PC-3 (cell line): ENCODE measurements around the gene TRIAP1. TPM values are rescaled to one million over a fixed set of nuclear protein-coding genes. Genes with fewer than 3 reads are reported as not detected.

Experiments
- ATAC-seq: fragments of 200-7000 bp; cut with Tn5 transposase; 2 replicates; pipeline ENCODE4 v1.9.1; 2020; ENCODE audit warnings: mild to moderate bottlenecking, moderate library complexity
- BruUV-seq: library from RNA; stranded (reverse); fragments of 400-500 nt; replicated peaks from 2 replicates; lab custom pipeline; 2021; lab: Mats Ljungman, UMichigan
- CTCF ChIA-PET: fragments of 300-600 bp; sonication (Branson Sonifier 250); formaldehyde crosslinking; loops from one replicate; lab custom pipeline; 2022; ENCODE audit warnings: antibody characterized with exemption; lab: Charles Lee
- POLR2A ChIA-PET: fragments of 300-600 bp; sonication (Branson Sonifier 250); formaldehyde crosslinking; loops from one replicate; lab custom pipeline; 2022; ENCODE audit warnings: antibody characterized with exemption; ENCODE audit not compliant: unreplicated experiment; lab: Charles Lee
- DNase-seq: peaks from one replicate; pipeline ENCODE4 v3.0.0-alpha.2; 2015
- H2AFZ ChIP-seq: fragments of 300-600 bp; sonication (generic); 2 replicates; pipeline ENCODE4 v1.6.0; 2016; ENCODE audit warnings: antibody characterized with exemption, low read length
- H3F3A ChIP-seq: fragments of 300-600 bp; sonication (generic); one replicate; pipeline ENCODE4 v1.6.0; 2017; ENCODE audit warnings: antibody characterized with exemption, low read length, control low read depth, mild to moderate bottlenecking; ENCODE audit not compliant: unreplicated experiment
- H3K27ac ChIP-seq: fragments of 300-600 bp; sonication (generic); 2 replicates; pipeline ENCODE4 v1.5.1; 2016; ENCODE audit warnings: mild to moderate bottlenecking, low read length
- H3K27me3 ChIP-seq: fragments of 300-600 bp; sonication (generic); 2 replicates; pipeline ENCODE4 v1.6.1; 2016; ENCODE audit warnings: low read length, mixed read lengths
- H3K36me3 ChIP-seq: fragments of 300-600 bp; sonication (generic); 2 replicates; pipeline ENCODE4 v1.6.1; 2016; ENCODE audit warnings: low read depth, mixed run types, low read length, mixed read lengths
- H3K4me1 ChIP-seq: fragments of 300-600 bp; sonication (generic); 2 replicates; pipeline ENCODE4 v1.5.1; 2016; ENCODE audit warnings: low read length; ENCODE audit not compliant: insufficient read depth
- H3K4me2 ChIP-seq: fragments of 300-600 bp; sonication (generic); 2 replicates; pipeline ENCODE4 v1.6.0; 2016; ENCODE audit warnings: low read length
- H3K4me3 ChIP-seq: fragments of 300-600 bp; sonication (generic); 2 replicates; pipeline ENCODE4 v1.5.1; 2016; ENCODE audit warnings: mild to moderate bottlenecking, low read length, mixed read lengths
- H3K79me2 ChIP-seq: fragments of 300-600 bp; sonication (generic); 2 replicates; pipeline ENCODE4 v1.6.1; 2017; ENCODE audit warnings: low read length, mixed read lengths
- H3K9ac ChIP-seq: fragments of 300-600 bp; sonication (generic); 2 replicates; pipeline ENCODE4 v1.6.0; 2016; ENCODE audit warnings: mild to moderate bottlenecking, low read length
- H3K9me2 ChIP-seq: fragments of 300-600 bp; sonication (generic); replicated peaks from 2 replicates; pipeline ENCODE4 v1.6.1; 2016; ENCODE audit warnings: mixed run types, low read length, mixed read lengths
- H3K9me3 ChIP-seq: fragments of 300-600 bp; sonication (generic); 2 replicates; pipeline ENCODE4 v1.6.1; 2016; ENCODE audit warnings: low read length, mixed read lengths
- H4K20me1 ChIP-seq: fragments of 300-600 bp; sonication (generic); 2 replicates; pipeline ENCODE4 v1.6.1; 2016; ENCODE audit warnings: low read length, mixed read lengths
- CTCF ChIP-seq: fragments of 300-600 bp; sonication (generic); conservative IDR thresholded peaks from 2 replicates; pipeline ENCODE4 v1.5.1; 2017; ENCODE audit warnings: antibody characterized with exemption, low read depth, mild to moderate bottlenecking, low read length
- EZH2 ChIP-seq: fragments of 300-600 bp; sonication (generic); IDR thresholded peaks from one replicate; pipeline ENCODE4 v1.6.1; 2017; ENCODE audit warnings: antibody characterized with exemption, mild to moderate bottlenecking, low read length; ENCODE audit not compliant: unreplicated experiment
- EZH2phosphoT487 ChIP-seq: fragments of 300-600 bp; sonication (generic); IDR thresholded peaks from 2 replicates; pipeline ENCODE4 v1.6.1; 2018; ENCODE audit warnings: mild to moderate bottlenecking, antibody characterized with exemption, low read length, borderline replicate concordance
- intact Hi-C: fragments of 100-400 bp; cut with micrococcal nuclease; formaldehyde crosslinking; loops from 2 replicates; pipeline ENCODE4 v1.9.0; 2023
- total RNA-seq: library from RNA; depleted of rRNA; stranded (reverse); fragments of >200 nt; gene quantifications from 2 replicates; pipeline ENCODE4 v1.2.3, GENCODE V29; 2014

The TRIAP1 gene
- total RNA-seq, 1 experiment from 2014 or later: 34.5 TPM

GRCh38 chr12:120483621-120484020 lies 37.4 kb upstream of the TRIAP1 start:
- Histone ChIP-seq H3K9ac (no peak overlapping the region), H3F3A (no peaks in the 10 kb centered on the region), H3K79me2 (no peaks in the 10 kb centered on the region), H3K27me3 (no peaks in the 10 kb centered on the region), H3K9me2 (no peaks in the 10 kb centered on the region), H2AFZ (no peak overlapping the region), H3K4me2 (no peak overlapping the region), H4K20me1 (no peaks in the 10 kb centered on the region), H3K36me3 (no peaks in the 10 kb centered on the region), H3K4me1 (peaks cover 10% of the 10 kb centered on the region), H3K27ac (no peak overlapping the region), H3K4me3 (no peak overlapping the region), H3K9me3 (no peaks in the 10 kb centered on the region)
- ChIA-PET POLR2A (no interaction called here), CTCF (no interaction called here)
- intact Hi-C loops: no loop called here
- TF ChIP-seq EZH2phosphoT487 (no peak), EZH2 (no peak), CTCF (no peak)
- ATAC-seq (no peak), DNase-seq (no peak)
- no TSS peak for BruUV-seq

GRCh38 chr12:120481022-120481767 lies 35.0 kb upstream of the TRIAP1 start:
- no peak overlapping the region for H3K4me3 ChIP-seq
- no peaks in the 10 kb centered on the region for H3K27me3 ChIP-seq
- peak; percentile 32 for DNase-seq
- H3F3A ChIP-seq: no peaks in the 10 kb centered on the region
- no peaks in the 10 kb centered on the region for H3K36me3 ChIP-seq
- CTCF ChIA-PET: no interaction called here
- no peaks in the 10 kb centered on the region for H4K20me1 ChIP-seq
- no peak overlapping the region for H2AFZ ChIP-seq
- H3K4me2 ChIP-seq: no peak overlapping the region
- no peak overlapping the region for H3K9ac ChIP-seq
- no peak overlapping the region for H3K27ac ChIP-seq
- no peaks in the 10 kb centered on the region for H3K9me3 ChIP-seq
- intact Hi-C loops: no loop called here
- no peaks in the 10 kb centered on the region for H3K79me2 ChIP-seq
- peaks cover 9% of the 10 kb centered on the region for H3K4me1 ChIP-seq
- no peak for TF ChIP-seq EZH2phosphoT487
- TF ChIP-seq EZH2: no peak
- TF ChIP-seq CTCF: no peak
- H3K9me2 ChIP-seq: no peaks in the 10 kb centered on the region
- POLR2A ChIA-PET: no interaction called here
- ATAC-seq: peak; percentile 92
- BruUV-seq: no TSS peak

GRCh38 chr12:120480211-120480610 lies 34.0 kb upstream of the TRIAP1 start:
- H3K79me2 ChIP-seq: peaks cover 8% of the 10 kb centered on the region
- H4K20me1 ChIP-seq: no peaks in the 10 kb centered on the region
- no peak overlapping the region for H3K4me3 ChIP-seq
- peaks cover 19% of the 10 kb centered on the region for H3K4me1 ChIP-seq
- no peak overlapping the region for H3K9ac ChIP-seq
- no TSS peak for BruUV-seq
- H3K27ac ChIP-seq: no peak overlapping the region
- no peak overlapping the region for H2AFZ ChIP-seq
- H3K4me2 ChIP-seq: no peak overlapping the region
- POLR2A ChIA-PET: no interaction called here
- no peaks in the 10 kb centered on the region for H3K36me3 ChIP-seq
- DNase-seq: no peak
- H3K27me3 ChIP-seq: no peaks in the 10 kb centered on the region
- intact Hi-C loops: no loop called here
- H3K9me3 ChIP-seq: no peaks in the 10 kb centered on the region
- no peaks in the 10 kb centered on the region for H3F3A ChIP-seq
- no peaks in the 10 kb centered on the region for H3K9me2 ChIP-seq
- CTCF ChIA-PET: no interaction called here
- ATAC-seq: peak; percentile 19; the same call in 1 of the 2 replicates
- TF ChIP-seq CTCF (no peak), EZH2 (no peak), EZH2phosphoT487 (no peak)
